RWPE1 (cell line): ENCODE results near the gene ERGIC3.

ENCODE experiments used
- CTCF ChIA-PET: fragments of 350-600 bp; sonication (Branson Sonifier 250); formaldehyde crosslinking; extraction: SDS; loops from one replicate; lab custom pipeline; 2021; lab: Yijun Ruan, JAX
- POLR2A ChIA-PET: fragments of 400-600 bp; formaldehyde crosslinking; extraction: SDS; loops from one replicate; lab custom pipeline; 2020; ENCODE audit warnings: antibody characterized with exemption; ENCODE audit not compliant: low non-redundant PET; lab: Yijun Ruan, JAX
- DNase-seq: peaks from one replicate; pipeline ENCODE4 v3.0.0; 2012; ENCODE audit warnings: low spot score
- H3K27ac ChIP-seq: fragments of 450-650 bp; 2 replicates; pipeline ENCODE4 v1.5.1; 2017
- TF ChIP-seq, protein P1 (sequence below): fragments of 450-650 bp; conservative IDR thresholded peaks from 2 replicates; pipeline ENCODE4 v1.5.1; 2017; ENCODE audit warnings: low read depth, mild to moderate bottlenecking

The ERGIC3 gene

GRCh38 chr20:35604449-35604747, 62.5 kb downstream of the ERGIC3 start:
- ChIA-PET POLR2A (no interaction called here), CTCF (interaction anchor here (0.6 to 1.8 kb wide), 6 partner anchors 9 to 141 kb away, joined by 3 to 7 read pairs (median 4); partner anchors contain the start of gene SPAG4)
- no peak overlapping the region for H3K27ac ChIP-seq
- TF ChIP-seq, protein P1, sequence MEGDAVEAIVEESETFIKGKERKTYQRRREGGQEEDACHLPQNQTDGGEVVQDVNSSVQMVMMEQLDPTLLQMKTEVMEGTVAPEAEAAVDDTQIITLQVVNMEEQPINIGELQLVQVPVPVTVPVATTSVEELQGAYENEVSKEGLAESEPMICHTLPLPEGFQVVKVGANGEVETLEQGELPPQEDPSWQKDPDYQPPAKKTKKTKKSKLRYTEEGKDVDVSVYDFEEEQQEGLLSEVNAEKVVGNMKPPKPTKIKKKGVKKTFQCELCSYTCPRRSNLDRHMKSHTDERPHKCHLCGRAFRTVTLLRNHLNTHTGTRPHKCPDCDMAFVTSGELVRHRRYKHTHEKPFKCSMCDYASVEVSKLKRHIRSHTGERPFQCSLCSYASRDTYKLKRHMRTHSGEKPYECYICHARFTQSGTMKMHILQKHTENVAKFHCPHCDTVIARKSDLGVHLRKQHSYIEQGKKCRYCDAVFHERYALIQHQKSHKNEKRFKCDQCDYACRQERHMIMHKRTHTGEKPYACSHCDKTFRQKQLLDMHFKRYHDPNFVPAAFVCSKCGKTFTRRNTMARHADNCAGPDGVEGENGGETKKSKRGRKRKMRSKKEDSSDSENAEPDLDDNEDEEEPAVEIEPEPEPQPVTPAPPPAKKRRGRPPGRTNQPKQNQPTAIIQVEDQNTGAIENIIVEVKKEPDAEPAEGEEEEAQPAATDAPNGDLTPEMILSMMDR, result no peak; the same call in 1 of the 2 replicates
- no peak for DNase-seq

DNA sequence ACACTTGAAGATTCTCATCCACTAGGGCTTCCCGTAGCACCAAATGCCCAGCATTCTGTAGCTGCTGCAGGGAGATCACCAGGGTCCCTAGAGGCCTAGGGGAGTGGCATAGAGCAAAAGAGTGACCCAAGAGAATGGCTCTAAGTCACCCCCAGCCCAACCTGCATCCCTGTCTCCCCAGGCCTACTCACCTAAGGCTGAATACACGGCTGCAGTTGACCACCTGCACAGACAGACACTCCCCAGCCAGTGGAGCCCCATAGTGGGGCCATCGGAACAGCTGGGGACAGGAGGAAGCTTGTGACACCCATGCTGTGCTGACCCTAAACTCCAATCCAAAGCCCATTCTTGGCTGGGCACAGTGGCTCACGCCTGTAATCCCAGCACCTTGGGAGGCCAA, 64.2 kb downstream of the ERGIC3 start:
- TF ChIP-seq, protein P1, result no peak
- no peak overlapping the region for H3K27ac ChIP-seq
- no peak for DNase-seq
- CTCF ChIA-PET, result interaction anchor here (0.5 to 1.8 kb wide), 7 partner anchors 10 to 212 kb away, joined by 3 to 4 read pairs (median 3); partner anchors contain the start of gene SPAG4
- POLR2A ChIA-PET, result interaction anchor here (0.6 kb wide), 1 partner anchor 36 kb away, joined by 4 read pairs; no protein-coding TSS in a partner anchor
